ENCODE measurements around the gene PRIMPOL. TPM values are rescaled to one million over a fixed set of nuclear protein-coding genes. Genes with fewer than 3 reads are reported as not detected.
"Not testable (repeated sequence)": the region's sequence is repeated elsewhere in the genome, so short reads cannot be mapped to it uniquely, and the experiment has no call there.

Gene PRIMPOL
- total and polyA plus RNA-seq, 2 donors from 2014 or later: 10.9 to 13.1 TPM

DNA sequence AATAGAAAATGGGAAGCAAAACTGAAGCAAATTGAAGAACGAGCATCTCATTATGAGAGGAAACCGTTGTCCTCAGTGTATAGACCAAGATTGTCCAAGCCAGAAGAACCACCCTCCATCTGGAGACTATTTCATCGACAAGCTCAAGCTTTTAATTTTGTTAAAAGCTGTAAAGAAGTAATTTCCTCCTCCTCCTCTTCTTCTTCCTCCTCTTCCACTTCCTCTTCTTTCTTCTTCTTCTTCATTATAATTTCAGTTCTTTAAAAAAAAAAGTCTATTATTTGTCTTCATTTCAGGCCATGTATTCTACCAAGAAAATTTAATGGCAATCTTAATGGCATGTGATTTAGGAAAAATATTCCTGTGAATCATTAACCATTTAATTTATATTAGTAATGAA, 7.6 kb downstream of the PRIMPOL start:
- intact Hi-C loops (cut with DNase I): no loop called here
- Histone ChIP-seq H3K27me3 (ENCODE audit: control insufficient read depth, insufficient read depth, low read length) (no peaks in the 10 kb centered on the region), H3K9me3 (ENCODE audit: control insufficient read depth in 2 of 3, insufficient read depth in 1 of 3, low read length in 3 of 3) (no peaks in the 10 kb centered on the region), H3K9ac (ENCODE audit: low read length in 3 of 3) (no peak overlapping the region), H3K4me1 (ENCODE audit: control insufficient read depth in 2 of 3, insufficient read depth in 2 of 3, low read depth in 1 of 3, low read length in 3 of 3) (no peaks in the 10 kb centered on the region), H3K27ac (ENCODE audit: low read depth in 2 of 2, low read length in 2 of 2) (no peak overlapping the region), H3K4me3 (ENCODE audit: low read length in 3 of 3) (no peak overlapping the region), H3K36me3 (ENCODE audit: control insufficient read depth in 2 of 3, insufficient read depth in 3 of 3, low read length in 3 of 3) (peaks cover 0 to 4% (median 2%) of the 10 kb centered on the region in 3 donors)
- DNase-seq (no peak), FAIRE-seq (no peak)
- TF ChIP-seq, protein P1, sequence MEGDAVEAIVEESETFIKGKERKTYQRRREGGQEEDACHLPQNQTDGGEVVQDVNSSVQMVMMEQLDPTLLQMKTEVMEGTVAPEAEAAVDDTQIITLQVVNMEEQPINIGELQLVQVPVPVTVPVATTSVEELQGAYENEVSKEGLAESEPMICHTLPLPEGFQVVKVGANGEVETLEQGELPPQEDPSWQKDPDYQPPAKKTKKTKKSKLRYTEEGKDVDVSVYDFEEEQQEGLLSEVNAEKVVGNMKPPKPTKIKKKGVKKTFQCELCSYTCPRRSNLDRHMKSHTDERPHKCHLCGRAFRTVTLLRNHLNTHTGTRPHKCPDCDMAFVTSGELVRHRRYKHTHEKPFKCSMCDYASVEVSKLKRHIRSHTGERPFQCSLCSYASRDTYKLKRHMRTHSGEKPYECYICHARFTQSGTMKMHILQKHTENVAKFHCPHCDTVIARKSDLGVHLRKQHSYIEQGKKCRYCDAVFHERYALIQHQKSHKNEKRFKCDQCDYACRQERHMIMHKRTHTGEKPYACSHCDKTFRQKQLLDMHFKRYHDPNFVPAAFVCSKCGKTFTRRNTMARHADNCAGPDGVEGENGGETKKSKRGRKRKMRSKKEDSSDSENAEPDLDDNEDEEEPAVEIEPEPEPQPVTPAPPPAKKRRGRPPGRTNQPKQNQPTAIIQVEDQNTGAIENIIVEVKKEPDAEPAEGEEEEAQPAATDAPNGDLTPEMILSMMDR (IDR thresholded peaks at IDR 0.05; ENCODE audit: borderline replicate concordance, extremely low read depth, insufficient read depth): no peak

DNA sequence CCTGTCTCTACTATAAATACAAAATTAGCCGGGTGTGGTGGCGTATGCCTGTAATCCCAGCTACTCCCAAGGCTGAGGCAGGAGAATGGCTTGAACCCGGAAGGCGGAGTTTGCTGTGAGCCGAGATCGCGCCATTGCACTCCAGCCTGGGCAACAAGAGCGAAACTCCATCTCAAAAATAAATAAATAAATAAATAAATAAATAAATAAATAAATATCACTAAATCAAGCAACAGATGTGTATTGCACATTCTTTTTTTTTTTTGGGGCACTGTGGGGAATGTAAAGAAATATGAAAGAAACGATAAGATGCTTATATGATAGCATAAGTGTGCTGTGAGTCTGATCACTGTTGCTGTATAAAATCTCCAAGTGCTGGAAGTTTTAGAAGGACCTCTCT, 8.3 kb downstream of the PRIMPOL start:
- intact Hi-C loops (cut with DNase I): not testable (repeated sequence)

DNA sequence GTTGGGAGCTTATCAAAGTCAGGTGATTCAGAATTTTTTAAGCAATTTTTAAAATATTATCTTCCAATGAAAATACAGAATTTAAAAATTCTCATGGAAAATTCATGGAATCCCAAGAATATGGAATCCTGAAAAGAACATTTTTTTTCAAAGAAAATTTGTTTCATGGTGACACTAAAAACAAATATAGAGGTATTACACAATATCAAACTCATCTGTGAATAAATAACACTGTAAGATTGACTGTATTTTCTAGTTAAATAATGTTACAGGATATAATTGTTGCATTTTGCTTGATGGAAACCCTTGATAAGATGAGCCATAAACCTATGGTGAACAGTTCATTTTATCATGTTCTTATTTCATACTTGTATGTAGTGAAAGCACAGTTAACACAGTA, 11.4 kb downstream of the PRIMPOL start:
- no peak for DNase-seq
- TF ChIP-seq, protein P1 (IDR thresholded peaks at IDR 0.05; ENCODE audit: borderline replicate concordance, extremely low read depth, insufficient read depth): no peak
- no peaks in the 10 kb centered on the region for H3K27me3 ChIP-seq (ENCODE audit: control insufficient read depth, insufficient read depth, low read length)
- peaks cover 0 to 4% (median 2%) of the 10 kb centered on the region in 3 donors for H3K36me3 ChIP-seq (ENCODE audit: control insufficient read depth in 2 of 3, insufficient read depth in 3 of 3, low read length in 3 of 3)
- no peak overlapping the region for H3K4me3 ChIP-seq (ENCODE audit: low read length in 3 of 3)
- intact Hi-C loops (cut with DNase I): no loop called here
- no peak overlapping the region for H3K9ac ChIP-seq (ENCODE audit: low read length in 3 of 3)
- no peak overlapping the region for H3K27ac ChIP-seq (ENCODE audit: low read depth in 2 of 2, low read length in 2 of 2)
- peak; percentile 21 for FAIRE-seq
- no peaks in the 10 kb centered on the region for H3K4me1 ChIP-seq (ENCODE audit: control insufficient read depth in 2 of 3, insufficient read depth in 2 of 3, low read depth in 1 of 3, low read length in 3 of 3)
- H3K9me3 ChIP-seq (ENCODE audit: control insufficient read depth in 2 of 3, insufficient read depth in 1 of 3, low read length in 3 of 3): no peaks in the 10 kb centered on the region

More for the DNA sequence above, 8.3 kb downstream of the PRIMPOL start:
- H3K4me1 ChIP-seq (ENCODE audit: control insufficient read depth in 2 of 3, insufficient read depth in 2 of 3, low read depth in 1 of 3, low read length in 3 of 3); H3K4me3 ChIP-seq (ENCODE audit: low read length in 3 of 3); FAIRE-seq; H3K9ac ChIP-seq (ENCODE audit: low read length in 3 of 3); H3K9me3 ChIP-seq (ENCODE audit: control insufficient read depth in 2 of 3, insufficient read depth in 1 of 3, low read length in 3 of 3); DNase-seq; H3K36me3 ChIP-seq (ENCODE audit: control insufficient read depth in 2 of 3, insufficient read depth in 3 of 3, low read length in 3 of 3); H3K27ac ChIP-seq (ENCODE audit: low read depth in 2 of 2, low read length in 2 of 2); H3K27me3 ChIP-seq (ENCODE audit: control insufficient read depth, insufficient read depth, low read length): not testable (repeated sequence)

DNA sequence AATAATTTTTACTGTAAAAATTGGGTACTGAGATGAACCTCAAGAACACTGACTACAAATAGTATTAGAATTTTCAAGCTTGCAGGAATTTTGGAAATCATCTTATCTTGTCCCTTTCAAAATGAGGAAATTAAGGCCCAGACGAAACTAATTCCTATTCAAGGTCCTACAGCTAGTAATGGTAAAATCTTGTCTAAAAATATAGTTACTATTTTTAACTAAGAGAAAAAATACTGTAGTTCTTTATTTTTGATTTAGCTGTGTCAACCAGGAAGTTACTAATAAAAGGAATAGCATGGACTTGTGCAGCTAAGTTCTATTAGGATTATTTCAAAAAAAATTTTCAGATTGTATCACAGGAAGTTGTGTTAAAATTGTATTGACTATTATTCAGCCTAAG, 12.7 kb downstream of the PRIMPOL start:
- H3K4me1 ChIP-seq (ENCODE audit: control insufficient read depth in 2 of 3, insufficient read depth in 2 of 3, low read depth in 1 of 3, low read length in 3 of 3): no peaks in the 10 kb centered on the region
- H3K4me3 ChIP-seq (ENCODE audit: low read length in 3 of 3): no peak overlapping the region
- H3K9me3 ChIP-seq (ENCODE audit: control insufficient read depth in 2 of 3, insufficient read depth in 1 of 3, low read length in 3 of 3): no peaks in the 10 kb centered on the region
- H3K9ac ChIP-seq (ENCODE audit: low read length in 3 of 3): no peak overlapping the region
- peaks cover 0 to 4% (median 2%) of the 10 kb centered on the region in 3 donors for H3K36me3 ChIP-seq (ENCODE audit: control insufficient read depth in 2 of 3, insufficient read depth in 3 of 3, low read length in 3 of 3)
- TF ChIP-seq, protein P1 (IDR thresholded peaks at IDR 0.05; ENCODE audit: borderline replicate concordance, extremely low read depth, insufficient read depth): no peak
- no peaks in the 10 kb centered on the region for H3K27me3 ChIP-seq (ENCODE audit: control insufficient read depth, insufficient read depth, low read length)
- no peak for DNase-seq
- intact Hi-C loops (cut with DNase I): no loop called here
- no peak overlapping the region for H3K27ac ChIP-seq (ENCODE audit: low read depth in 2 of 2, low read length in 2 of 2)
- peak; percentile 13 for FAIRE-seq

Data from kidney (tissue), 14 donors.